GM13976 (cell line): Measurements from ENCODE around the gene PRICKLE3.
A peak's percentile ranks its signal among the peaks of the same experiment; 100 is the strongest.
"Not testable (repeated sequence)": the region's sequence is repeated elsewhere in the genome, so short reads cannot be mapped to it uniquely, and the experiment has no call there.

Experiments used
- DNase-seq: peaks from one replicate; pipeline ENCODE4 v3.0.0; 2012; ENCODE audit warnings: low spot score
- in situ Hi-C: fragments of 300-500 bp; cut with MboI; formaldehyde crosslinking; loops from one replicate; pipeline ENCODE4 v1.12.0; 2022; ENCODE audit warnings: low sequenced_read_pairs, mixed read lengths, inconsistent platforms; ENCODE audit not compliant: unreplicated experiment
- TF ChIP-seq, protein P1 (sequence below): IDR thresholded peaks from 2 replicates; pipeline ENCODE4 v1.5.1; 2012; ENCODE audit warnings: borderline replicate concordance, mild to moderate bottlenecking; ENCODE audit not compliant: insufficient read depth; ENCODE audit errors: extremely low read depth, missing control alignments, control extremely low read depth

The PRICKLE3 gene

DNA sequence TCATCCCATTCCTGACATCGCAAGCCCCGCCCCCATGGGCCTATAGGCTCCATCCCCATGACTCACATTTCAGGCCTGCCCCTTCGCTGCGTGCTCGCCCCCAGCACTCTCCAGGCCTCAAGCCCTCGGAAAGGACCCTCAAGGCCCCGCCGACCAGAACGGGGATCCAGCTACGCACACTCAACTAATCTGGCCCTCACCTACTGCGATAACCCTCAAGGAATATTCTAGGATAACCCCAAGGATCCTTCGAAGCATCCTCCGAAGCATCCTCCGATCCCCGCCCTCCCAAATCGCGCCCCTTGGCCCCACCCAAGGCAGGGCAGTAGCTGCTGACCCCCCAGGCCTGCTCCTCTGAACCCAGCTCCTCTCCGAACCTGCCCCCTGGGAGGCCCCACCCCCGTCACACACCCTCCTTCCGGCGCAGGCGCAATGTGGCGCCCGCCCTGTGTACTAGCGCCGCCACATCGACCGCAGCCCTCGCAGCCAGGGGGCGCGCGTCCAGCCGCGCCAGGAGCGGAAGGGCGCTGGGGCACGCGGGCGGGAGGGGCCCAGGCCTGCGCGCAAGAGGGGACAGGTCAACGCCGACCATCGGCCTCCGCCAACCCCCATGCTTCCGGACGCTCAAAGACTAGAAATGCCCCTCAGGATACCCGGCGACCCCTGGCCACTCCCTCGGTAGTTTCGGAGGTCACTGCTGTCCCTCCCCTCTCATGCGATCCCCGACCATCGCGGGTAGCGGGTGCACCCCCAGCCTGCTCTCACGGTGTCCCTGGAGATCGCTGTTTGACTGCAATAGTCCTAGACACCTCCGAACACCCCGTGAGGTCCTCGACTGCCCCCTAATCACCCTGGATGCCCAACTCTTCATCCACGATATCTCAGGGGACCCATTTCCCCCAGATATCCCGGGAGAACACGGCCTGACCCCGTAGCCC is 30.0 kb downstream of the PRICKLE3 start:
- in situ Hi-C loops: no loop called here
- TF ChIP-seq, protein P1, sequence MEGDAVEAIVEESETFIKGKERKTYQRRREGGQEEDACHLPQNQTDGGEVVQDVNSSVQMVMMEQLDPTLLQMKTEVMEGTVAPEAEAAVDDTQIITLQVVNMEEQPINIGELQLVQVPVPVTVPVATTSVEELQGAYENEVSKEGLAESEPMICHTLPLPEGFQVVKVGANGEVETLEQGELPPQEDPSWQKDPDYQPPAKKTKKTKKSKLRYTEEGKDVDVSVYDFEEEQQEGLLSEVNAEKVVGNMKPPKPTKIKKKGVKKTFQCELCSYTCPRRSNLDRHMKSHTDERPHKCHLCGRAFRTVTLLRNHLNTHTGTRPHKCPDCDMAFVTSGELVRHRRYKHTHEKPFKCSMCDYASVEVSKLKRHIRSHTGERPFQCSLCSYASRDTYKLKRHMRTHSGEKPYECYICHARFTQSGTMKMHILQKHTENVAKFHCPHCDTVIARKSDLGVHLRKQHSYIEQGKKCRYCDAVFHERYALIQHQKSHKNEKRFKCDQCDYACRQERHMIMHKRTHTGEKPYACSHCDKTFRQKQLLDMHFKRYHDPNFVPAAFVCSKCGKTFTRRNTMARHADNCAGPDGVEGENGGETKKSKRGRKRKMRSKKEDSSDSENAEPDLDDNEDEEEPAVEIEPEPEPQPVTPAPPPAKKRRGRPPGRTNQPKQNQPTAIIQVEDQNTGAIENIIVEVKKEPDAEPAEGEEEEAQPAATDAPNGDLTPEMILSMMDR: peak; percentile 88

DNA sequence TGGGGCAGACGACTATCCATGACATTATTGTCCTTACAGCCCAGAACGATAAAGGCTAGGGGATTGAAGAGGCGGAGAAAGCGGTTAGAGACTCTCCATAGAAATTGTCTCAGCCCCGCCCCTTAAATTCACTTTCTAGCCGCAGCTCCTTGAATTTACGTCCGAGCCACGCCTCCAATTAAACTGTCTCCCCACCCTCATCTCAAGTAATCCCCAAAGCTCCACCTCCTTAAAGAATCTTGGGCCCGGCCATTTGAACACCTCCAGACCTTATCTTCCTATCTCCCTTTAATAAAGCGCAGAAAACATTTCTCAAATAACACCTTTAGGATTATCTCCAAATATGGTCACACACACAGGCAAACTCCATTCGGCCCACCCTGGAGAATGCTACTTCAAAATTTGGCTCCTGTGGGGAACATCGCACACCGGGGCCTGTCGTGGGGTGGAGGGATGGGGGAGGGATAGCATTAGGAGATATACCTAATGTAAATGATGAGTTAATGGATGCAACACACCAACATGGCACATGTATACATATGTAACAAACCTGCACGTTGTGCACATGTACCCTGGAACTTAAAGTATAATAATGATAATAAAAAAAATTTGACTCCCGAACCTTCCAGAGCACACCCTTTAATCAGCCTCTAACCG is 30.8 kb downstream of the PRICKLE3 start:
- no peak for DNase-seq
- TF ChIP-seq, protein P1: no peak
- in situ Hi-C loops: no loop called here

More for the DNA sequence above, 30.0 kb downstream of the PRICKLE3 start:
- peak; percentile 87 for DNase-seq

DNA sequence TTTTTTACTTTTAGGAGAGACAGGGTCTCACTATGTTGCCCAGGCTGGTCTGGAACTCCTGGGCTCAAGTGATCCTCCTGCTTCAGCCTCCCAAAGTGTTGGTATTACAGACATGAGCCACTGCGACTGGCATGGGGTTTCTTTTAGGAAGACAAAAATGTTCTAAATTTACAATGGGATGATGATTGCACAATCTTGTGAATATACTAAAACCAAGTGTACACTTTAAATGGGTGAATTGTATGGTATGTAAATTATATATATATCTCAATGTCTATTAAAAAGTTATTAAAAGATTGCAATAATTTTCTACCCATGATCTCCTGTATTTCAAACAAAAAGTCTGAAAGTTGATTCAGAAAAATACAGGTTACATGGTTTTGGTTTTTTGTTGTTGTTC is 32.7 kb downstream of the PRICKLE3 start:
- TF ChIP-seq, protein P1: no peak
- DNase-seq: no peak
- in situ Hi-C loops: no loop called here

DNA sequence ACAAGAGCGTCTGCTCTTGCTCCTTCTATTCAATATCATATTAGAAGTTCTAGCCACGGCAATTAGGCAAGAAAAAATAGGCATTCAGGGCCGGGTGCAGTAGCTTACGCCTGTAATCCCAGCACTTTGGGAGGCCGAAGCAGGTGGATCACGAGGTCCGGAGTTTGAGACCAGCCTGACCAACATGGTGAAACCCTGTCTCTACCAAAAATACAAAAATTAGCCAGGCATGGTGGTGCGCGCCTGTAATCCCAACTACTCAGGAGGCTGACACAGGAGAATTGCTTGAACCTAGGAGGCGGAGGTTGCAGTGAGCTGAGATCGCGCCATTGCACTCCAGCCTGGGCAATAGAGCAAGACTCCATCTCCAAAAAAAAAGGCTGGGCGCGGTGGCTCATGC is 36.9 kb downstream of the PRICKLE3 start:
- in situ Hi-C loops, DNase-seq: not testable (repeated sequence)

DNA sequence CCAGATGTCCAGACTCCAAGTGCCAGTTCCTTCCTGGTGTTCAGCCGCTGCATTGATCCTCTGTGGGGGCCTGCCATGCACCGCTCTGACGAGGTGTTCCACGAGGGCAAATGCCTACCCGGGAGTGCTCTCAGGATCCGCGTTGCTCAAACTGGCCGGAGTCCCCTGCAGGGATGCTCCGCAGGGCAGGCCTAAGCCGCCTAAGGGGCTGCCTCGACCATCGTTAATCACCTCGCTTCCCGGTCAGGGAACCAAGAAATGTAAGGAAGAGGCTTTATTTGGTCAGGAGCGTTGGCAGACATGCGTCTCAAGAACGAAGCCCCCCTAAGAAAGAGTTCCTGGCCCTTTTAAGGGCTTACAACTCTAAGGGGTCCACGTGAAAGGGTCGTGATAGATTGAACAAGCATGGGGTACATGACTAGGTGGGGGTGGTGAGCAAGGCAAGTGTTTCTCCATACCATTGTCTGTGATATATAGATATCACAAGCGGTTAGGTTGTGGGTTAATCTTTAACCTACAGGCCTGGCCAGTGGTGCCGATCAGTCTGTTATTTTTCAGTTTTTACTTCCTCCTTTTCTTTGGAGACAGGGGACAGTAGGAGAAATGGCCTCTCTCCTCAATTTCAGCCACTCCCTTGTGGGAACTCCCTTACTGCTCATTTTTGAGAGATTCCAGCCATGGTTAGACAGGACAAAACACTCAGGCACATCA is 37.6 kb downstream of the PRICKLE3 start:
- in situ Hi-C loops, DNase-seq: not testable (repeated sequence)

DNA sequence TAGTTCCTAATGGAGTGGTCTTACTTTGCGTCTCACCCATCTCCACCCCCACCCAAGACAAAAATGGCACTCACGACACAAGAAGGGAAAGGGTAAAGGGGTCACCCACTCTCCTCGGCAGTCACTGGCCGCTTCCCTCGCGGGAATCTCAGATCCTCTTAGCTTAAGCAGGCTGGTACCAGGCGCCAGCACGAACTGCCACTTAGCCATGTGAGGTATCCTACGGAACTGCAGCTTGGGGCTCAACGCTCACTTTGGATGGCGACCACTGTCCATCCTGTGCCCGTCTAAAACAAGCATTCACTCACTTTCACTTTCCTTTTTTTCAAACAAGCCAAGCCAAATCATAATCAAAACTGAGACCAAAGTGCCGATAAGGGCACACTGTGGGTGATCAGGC is 38.2 kb downstream of the PRICKLE3 start:
- DNase-seq: no peak
- TF ChIP-seq, protein P1: no peak
- in situ Hi-C loops: no loop called here

DNA sequence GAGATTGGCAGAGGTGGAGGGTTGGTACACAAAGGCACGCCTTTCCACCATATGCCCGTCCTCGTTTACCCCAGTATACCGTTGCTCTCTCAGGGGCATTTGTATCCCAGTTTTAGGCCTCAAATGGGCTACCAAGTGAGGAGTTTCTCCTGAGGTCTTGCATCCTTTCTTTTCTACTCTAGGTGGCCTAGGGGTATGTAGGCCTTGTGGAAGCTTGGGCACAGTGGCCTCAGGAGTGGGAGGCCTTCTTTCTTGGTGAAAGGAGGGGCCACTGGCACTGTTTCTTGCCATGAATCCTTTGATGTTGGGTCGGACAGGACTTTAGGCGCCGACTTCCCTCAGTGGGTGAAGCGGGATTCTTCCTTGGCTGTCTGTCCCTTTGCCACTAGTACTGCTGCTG is 38.9 kb downstream of the PRICKLE3 start:
- DNase-seq: no peak
- TF ChIP-seq, protein P1: no peak
- in situ Hi-C loops: no loop called here

DNA sequence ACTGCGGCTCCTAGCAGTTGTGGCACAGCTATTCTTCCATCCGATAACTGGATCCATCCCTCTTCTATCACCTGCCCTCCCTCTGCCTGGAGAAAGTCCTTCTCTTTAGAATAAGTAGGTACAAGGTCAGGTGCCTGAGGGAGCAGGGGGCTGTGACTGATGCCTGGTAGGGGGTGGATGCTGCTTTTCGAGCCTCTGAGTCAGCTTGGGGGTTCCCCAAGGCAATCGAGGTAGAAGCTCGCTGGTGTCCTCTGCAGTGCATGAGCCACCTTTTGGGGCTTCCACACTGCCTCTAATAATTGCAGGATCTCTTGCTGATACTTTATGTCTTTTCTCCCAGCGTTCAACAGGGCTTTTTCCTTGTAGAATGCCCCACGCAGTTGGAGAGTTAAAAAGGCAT is 43.0 kb downstream of the PRICKLE3 start:
- DNase-seq, in situ Hi-C loops: not testable (repeated sequence)
